D341Med (cell line): Measurements from ENCODE around the gene CECR2.

ENCODE experiments used
- DNase-seq: peaks from one replicate; pipeline ENCODE4 v3.0.0; 2012; ENCODE audit warnings: low spot score

The CECR2 gene

DNA sequence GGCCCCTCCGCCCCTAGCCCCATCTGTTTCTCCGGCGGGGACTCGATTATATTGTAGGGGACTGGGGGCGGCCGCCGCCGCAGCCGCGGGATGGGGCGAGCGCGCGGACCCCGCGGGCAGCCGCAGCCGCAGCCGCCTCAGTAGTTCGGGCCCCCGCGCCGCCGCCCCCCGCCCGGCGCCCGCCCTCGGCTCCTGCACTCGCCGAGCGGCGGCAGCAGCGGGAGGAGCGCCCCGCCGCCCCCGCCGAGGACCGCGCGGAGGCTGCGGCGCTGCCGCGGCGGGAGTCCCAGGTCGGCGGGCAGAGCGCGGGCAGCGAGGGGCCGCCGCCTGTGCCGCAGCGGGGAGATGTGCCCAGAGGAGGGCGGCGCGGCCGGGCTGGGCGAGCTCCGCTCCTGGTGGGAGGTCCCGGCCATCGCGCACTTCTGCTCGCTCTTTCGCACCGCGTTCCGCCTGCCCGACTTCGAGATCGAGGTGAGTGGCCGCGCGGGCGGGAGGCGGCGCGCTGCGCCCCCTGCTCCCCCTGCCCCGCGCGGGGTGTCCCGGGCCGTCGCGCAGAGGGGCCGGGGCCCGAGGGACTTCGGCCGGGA lies at the start of gene CECR2:
Gene CECR2 (plus strand): TSS at position 22 of the 587 bp plus-strand sequence. CDS start 324 bp downstream, at position 346.
- peak; percentile 79 for DNase-seq

DNA sequence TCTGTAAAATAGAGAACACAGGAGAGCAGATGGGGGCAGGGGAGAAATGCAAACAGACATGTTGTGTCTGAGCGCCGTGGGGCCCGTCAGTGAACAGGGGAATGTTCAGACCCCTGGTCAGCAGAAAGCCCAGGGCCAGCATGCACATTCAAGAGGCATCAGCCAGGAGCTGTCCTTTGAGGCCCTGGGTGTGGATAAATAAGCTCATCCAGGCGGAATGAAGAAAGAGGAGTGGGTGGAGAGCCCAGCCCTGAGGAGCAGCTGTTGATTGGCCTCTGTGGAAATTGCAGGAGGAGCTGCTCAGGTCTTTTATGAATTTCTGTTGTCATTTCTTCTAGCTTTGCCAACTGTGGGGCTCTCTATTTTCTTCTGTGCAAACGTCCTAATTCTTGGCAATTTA lies 49.7 kb upstream of the CECR2 start:
- DNase-seq: no peak

- no peak for DNase-seq
Observed at GRCh38 chr22:17322511-17322910, 46.7 kb upstream of the CECR2 start.

- no peak for DNase-seq
Observed at GRCh38 chr22:17331690-17332089, 37.6 kb upstream of the CECR2 start.

GRCh38 chr22:17332109-17332800 lies 37.0 kb upstream of the CECR2 start:
- DNase-seq: no peak

GRCh38 chr22:17334059-17334458 lies 35.2 kb upstream of the CECR2 start:
- no peak for DNase-seq

- DNase-seq: no peak
Observed at GRCh38 chr22:17334983-17335382, 34.3 kb upstream of the CECR2 start.

DNA sequence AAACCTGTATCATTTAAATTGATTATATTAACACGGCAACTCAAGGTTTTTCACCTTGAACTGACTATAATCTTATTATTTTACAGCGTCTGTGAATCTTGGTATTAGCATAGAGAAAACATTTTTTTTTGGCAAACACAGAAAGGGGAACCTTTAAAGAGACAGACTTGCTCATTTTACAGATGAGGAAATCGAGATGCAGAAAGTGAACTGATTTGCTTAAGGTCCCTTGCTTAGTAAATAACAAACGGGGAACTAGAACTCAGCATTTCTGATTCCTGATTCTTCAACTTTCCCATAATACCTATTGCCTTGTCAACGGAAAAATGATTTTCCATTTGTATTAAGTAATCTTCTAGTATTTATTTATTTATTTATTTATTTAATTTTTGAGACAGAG lies 33.2 kb upstream of the CECR2 start:
- DNase-seq: no peak

- no peak for DNase-seq
Observed at GRCh38 chr22:17337639-17338038, 31.6 kb upstream of the CECR2 start.

- DNase-seq: no peak
Observed at GRCh38 chr22:17339095-17339693, 30.1 kb upstream of the CECR2 start.

DNA sequence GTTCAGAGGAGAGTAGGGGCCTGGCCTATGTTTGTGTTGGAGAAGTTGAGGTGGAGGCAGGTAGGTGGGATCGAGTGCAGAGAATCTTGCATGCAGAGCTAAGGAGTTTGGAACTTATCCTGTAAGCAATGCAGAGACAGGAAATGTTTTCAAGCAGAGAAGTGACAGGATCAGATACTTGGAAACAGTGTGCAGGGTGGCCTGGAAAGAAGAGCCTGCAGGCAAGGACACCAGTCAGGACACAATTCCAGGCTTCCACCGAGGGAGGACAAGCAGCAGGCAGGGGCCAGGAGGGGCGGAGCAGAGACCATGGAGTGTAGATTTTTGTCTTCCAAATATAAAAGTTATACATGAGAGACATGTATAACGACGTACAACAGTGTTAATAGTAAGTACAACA lies 26.9 kb upstream of the CECR2 start:
- no peak for DNase-seq

DNA sequence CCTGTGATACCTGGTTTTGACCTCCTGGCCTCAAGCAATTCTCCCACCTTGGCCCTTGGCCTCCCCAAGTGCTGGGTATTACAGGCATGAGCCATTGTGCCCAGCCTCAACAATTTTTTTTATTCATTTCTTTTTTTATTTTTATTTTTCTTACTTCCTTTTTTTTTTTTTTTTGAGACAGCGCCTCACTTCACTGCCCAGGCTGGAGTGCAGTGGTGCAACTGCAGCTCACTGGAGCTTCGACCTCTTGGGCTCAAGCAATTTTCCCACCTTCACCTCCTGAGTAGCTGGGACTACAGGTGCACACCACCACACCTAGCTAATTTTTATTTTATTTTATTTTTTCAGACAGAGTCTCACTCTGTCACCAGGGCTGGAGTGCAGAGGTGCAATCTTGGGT lies 25.5 kb upstream of the CECR2 start:
- no peak for DNase-seq

- DNase-seq: no peak
Observed at GRCh38 chr22:17346578-17346977, 22.7 kb upstream of the CECR2 start.

DNA sequence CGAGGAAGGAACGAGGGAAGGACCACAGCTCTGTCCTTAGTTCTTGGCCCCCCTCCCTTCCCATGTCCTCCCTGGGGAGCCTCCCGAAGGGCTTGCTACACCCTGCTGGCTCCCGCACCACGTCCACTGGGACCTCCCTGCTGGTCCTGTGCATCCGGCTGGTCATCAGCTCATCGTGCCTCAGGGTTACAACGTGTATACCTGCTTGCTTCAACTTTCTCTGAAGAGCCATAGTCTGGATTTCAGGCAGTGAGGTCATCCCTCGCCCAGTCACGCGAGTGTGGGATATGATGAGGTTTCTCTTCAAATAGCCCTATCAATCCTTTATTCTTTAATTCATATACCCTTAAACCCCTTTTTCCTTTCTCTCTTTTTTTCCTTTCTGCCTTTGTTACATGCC lies 21.5 kb upstream of the CECR2 start:
- DNase-seq: no peak

DNA sequence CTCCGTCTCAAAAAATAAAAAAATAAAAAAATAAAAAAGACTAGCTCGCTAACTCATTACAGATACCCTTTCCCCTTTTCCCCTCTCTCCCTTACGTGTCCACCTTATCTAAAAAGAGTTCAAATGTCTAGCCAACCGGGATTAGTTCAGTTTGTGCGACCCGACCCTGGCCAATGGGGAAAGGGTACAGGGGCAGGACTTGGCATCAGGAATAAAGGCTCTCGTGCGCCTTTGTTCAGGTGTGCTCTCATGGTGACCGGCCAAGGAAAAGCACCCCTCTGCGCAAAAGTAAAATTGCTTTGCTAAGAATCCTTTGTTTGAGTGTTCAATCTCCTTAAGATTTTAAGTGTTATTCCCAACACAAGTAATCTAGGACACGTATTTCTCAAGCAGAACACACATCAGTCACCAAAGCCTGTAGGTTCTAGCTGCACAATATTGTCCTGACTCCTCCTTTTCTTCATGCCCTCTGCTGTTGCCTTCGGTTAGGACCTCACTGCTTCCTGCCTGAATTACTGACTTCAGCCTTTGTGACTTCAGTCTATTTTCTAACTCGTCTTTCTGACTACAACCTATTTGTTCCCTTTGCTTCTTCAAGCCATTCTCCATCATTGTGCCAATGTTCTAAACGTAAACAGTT lies 20.7 kb upstream of the CECR2 start:
- DNase-seq: no peak

GRCh38 chr22:17349172-17349571 lies 20.1 kb upstream of the CECR2 start:
- no peak for DNase-seq

DNA sequence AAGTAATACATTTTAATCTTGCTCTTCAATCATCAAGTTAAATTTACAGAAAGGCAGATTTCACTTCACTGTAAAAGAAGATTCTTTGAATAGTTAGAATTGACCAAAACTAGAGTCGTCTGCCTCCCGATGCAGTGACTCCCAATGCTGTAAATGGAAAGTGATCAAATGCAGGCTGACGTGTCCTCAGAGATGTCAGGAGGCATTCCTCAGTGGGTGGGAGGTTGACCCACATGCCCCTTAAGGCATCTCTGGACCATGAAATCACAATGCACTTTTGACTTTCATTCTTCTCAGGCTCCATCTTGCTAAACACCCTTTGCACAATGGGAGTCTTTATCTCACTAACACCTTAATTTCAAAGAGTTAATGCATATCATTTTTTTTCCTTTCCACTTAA lies 19.0 kb upstream of the CECR2 start:
- DNase-seq: no peak

DNA sequence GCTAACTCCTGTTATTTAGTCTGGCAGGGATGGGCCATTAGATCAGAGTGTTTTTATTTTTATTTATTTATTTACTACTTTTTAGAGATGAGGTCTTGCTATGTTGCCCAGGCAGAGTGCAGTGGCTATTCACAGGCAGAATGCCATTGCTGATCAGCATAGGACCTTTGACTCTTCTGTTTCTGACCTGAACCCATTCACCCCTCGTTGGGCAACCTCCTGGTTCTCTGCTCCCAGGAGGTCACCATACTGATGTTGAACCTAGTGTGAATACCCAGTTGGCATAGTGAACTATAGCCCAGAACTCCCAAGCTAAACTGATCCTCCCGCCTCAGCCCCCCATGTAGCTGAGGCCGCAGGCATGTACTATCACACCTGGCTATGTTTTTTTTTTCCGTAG lies 16.5 kb upstream of the CECR2 start:
- DNase-seq: no peak

GRCh38 chr22:17357688-17358087 lies 11.6 kb upstream of the CECR2 start:
- no peak for DNase-seq

DNA sequence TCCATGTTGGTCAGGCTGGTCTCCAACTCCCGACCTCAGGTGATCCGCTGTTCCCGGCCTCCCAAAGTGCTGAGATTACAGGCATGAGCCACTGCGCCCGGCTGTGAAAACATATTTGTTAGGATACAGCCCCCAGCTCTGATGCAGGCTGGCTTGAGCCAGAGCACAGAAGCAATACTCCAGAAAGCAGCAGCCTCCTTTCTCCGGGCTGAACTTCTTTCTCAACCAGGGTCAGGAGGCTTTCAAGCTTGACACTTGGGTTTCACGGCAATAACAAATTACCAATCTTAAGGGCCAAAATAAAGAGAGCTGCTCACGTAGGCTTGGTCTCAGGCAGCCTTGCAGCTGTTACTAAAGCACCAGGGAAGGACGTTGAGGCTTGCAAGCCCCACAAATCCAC lies 10.8 kb upstream of the CECR2 start:
- DNase-seq: no peak

GRCh38 chr22:17359501-17359900 lies 9.8 kb upstream of the CECR2 start:
- no peak for DNase-seq

DNA sequence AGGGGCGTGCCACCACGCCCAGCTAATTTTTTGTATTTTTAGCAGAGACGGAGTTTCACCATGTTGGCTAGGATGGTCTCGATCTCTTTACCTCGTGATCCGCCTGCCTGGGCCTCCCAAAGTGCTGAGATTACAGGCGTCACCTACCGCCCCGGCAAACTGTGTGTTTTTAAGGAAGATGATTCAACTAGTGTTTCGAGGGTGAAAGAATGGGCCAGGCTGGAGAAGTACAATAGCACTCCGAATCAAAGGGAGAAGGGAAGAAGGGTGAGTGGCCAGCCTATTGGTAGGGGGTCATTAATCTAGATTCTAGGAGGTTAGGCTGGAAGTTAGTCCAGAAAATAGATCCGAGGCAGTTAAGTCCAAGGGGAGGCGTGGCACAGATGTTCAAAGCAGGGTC lies 2.9 kb upstream of the CECR2 start:
- no peak for DNase-seq

DNA sequence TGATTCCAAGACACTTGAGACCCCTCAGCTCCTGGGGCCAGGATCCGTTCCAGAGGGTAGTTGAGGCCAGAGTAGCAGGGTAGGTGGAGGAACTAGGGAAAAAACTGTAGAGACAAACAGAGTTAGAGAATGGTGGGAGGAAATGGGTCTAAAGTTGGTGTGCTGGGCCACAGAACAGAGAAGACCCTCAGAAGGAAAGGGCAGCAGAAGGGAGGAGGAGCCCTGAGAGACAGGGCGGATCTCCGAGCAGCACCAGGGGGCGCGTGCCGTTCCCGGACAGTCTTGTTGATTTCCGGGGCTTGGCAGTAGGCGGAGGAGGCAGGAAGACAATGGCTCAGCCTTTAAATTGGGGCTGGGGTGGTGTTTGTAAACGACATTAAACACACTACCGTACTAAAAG lies 2.4 kb upstream of the CECR2 start:
- peak; percentile 82 for DNase-seq
